GM21786 (cell line): ENCODE results near the gene CLTC.
A peak's percentile ranks its signal among the peaks of the same experiment; 100 is the strongest.

Source experiments
- ATAC-seq: cut with Tn5 transposase; IDR thresholded peaks from one replicate; pipeline ENCODE4 v1.9.1; 2021; ENCODE audit not compliant: unreplicated experiment

CLTC gene

DNA sequence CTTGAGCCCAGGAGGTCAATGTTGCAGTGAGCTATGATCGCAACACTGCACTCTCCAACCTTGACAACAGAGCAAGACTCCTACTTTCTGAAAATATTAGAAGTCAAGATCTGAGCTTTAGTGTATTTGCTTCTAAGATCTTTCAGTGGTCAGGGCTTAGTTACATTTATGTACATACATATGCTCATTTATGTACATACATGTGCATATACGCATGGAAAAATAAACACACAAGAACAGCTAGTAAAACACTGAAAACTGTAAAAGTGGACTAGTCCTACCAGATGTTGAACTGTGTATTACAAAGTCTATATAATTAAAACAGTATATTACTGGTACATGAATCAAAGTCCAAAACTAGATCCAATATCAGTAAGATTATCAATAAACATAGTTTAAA is 59.2 kb downstream of the CLTC start:
- no peak for ATAC-seq

DNA sequence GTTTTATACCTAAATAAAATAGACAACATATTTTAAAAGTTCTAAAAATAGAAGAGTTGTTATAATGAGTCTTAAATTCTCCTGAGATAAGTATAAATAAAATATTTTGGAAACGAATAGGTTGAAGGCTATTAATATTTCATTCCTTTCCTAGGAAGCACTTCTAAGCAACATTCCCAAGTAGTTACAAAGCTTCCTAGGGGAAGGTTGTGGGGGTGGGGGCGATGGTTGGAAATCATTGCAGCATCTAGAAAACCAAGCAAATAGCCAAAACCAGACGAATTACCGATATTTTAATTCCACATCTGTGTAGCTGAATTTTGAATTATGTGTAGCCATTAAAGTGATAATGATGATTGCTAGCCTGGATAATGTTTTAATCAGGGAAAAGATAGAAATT is 60.6 kb downstream of the CLTC start:
- no peak for ATAC-seq

DNA sequence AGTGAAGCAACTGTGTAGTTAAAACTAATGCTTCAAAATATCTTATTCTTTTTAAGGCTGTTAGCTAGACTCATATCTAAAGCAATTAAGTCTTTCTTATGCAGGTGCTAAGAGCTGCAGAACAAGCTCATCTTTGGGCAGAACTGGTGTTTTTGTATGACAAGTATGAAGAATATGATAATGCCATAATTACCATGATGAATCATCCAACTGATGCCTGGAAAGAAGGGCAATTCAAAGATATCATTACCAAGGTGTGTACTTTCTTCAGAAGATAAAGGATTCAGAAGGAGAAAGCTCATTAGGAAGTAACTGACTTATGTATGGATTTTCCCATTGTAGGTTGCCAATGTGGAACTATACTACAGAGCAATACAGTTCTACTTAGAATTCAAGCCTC is 63.6 kb downstream of the CLTC start:
- ATAC-seq: no peak

DNA sequence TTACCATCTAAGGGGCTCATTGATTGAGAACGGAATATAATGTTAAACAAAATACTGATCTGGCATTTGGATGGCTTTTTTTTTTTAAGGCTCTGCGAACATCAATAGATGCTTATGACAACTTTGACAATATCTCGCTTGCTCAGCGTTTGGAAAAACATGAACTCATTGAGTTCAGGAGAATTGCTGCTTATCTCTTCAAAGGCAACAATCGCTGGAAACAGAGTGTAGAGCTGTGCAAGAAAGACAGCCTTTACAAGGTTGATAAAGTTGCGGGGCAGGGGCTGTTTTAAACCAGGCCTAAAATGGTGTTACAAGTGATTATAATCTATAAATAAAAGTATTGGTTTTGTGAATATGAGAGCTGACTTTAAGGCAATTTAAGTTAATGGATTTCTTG is 65.3 kb downstream of the CLTC start:
- ATAC-seq: no peak

DNA sequence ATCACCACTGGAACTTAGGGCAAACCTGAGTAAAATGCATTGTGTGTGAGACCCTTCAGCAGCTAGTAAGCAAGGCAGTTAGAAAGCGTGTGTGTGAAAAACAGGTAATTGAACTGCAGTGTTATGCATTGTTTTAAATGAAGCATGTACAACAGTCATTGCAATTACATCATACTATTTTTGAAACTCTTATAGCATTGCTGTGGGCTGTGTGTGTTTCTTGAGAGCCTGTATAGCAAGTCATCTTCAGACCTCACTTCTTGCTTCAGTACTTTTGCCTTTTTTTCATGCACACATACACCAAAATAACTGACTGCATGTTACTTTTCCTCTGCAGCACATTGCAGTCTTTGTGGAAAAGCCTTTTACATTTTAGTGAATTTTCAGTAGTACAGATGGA is 68.3 kb downstream of the CLTC start:
- ATAC-seq: no peak

DNA sequence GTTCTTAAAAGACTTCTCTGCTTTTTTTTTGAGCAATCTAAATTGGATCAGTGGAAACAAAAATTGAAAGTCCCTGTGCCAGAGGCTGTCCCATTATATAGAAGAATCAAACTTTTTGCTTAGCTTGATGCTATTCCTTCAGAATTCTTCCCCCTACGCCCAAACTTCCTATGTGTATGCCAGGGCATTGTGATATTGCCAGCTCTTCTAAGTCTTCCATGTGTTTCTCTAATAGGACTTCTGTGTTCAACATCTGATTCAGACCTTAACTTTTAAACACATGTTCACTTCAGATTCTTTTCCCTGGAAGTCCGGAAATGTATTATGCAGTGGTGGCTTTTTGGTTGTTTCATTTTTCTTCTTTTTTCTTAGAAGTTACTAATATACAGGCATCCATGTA is 68.8 kb downstream of the CLTC start:
- no peak for ATAC-seq

DNA sequence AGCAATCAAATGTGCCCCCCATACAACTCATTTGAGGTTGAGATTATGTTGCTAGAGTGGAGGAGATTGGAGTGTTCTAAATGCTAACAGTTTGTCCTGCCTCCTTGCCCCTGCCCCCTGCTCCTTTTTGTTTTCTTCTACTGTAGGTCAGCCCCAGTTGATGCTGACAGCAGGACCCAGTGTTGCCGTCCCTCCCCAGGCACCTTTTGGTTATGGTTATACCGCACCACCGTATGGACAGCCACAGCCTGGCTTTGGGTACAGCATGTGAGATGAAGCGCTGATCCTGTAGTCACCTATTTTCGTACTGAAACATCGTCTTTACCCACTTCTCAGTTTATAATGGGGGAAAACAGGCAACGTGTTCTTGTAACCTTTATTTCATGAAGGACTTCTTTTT is 73.9 kb downstream of the CLTC start:
- ATAC-seq: no peak

DNA sequence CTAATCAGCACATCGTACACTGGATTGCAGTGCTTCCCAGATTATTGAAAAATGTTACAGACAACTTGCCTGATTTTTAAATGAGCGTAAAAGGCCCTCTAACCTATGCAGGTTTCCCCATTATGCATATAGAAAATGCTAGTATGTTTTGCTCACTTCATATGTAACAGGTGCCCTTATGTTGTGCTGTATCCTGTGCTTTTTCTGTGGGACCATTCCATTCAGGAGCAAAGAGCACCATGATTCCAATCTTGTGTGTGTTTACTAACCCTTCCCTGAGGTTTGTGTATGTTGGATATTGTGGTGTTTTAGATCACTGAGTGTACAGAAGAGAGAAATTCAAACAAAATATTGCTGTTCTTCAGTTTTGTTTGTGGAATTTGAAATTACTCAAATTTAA is 74.6 kb downstream of the CLTC start:
- ATAC-seq: no peak

DNA sequence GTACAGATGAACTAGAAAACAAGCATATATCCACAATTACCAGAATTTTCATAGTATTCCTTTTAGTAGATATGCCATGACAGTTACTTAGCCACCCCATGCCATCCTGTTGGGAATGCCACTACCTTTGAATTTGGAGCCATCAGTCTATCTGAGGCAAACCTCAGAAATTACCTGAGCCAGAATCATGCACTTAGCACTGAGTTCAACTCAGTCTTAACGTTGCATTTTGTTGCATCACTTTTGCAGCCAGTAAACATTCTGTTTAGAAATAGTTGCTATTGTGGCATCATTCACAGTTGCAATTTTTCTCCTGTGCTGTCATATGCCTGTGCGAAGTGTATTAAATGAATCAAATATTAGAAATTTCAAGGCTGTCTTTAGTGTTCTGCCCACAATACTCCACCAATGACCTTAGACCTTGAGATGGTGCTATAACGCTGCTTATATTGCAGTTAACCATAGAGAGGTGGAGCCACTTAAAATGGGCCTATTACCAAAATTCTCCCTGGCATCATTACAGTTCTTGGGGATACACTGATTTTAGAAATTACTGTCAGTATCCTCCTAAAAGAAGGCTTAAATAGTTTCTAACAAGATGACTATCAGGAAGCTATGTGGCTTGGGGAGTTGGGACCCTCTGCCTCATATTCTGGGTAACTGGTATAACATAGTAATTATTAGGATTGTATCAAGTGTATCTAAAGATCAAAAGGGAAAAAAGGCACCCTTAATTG is 76.4 kb downstream of the CLTC start:
- ATAC-seq: no peak

DNA sequence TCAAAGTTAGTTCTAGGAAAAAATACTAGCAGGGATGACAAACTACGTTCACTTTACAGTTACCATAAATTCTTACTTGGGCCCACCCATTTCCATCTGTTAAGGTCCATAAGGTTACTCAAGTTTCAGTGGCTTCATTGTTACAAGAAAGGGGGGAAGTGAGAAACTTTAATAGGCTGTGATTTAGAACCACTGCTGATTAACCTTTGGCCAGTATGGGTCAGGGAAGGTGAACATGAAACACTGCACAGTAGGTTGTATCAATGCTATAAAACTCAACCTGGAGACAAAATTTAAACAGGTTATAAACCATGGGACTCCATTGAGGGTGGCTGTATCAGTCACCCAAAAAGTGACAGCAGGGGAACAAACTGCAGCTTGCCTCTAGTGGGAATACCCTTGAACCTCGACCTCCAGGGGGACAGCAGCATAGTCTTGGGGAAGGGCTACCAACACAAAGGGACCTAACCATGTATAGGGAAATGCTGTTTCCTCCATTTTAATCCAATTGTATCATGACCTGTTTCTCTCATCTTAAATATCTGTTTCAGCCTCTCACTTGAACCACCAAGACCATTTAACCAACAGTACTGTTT is 77.1 kb downstream of the CLTC start:
- ATAC-seq: peak; percentile 56

DNA sequence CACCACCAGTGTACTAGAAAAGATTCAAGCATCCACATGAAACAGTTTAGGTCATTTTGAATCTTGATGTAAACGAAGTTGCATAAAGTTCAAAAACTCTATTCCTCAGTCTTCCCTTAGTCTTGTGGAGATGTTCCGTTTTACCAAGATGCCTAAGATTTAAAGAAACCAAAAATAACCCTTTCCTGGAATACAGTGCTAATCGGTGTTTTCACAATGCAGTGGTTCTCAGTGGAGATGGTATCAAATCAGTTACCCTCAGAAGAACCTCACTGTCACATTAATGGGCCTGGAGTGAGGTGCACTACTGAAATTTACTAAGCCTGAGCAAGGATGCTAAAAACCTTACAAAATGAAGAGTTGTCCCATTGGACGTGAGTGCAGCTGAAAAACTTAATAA is 78.4 kb downstream of the CLTC start:
- no peak for ATAC-seq

DNA sequence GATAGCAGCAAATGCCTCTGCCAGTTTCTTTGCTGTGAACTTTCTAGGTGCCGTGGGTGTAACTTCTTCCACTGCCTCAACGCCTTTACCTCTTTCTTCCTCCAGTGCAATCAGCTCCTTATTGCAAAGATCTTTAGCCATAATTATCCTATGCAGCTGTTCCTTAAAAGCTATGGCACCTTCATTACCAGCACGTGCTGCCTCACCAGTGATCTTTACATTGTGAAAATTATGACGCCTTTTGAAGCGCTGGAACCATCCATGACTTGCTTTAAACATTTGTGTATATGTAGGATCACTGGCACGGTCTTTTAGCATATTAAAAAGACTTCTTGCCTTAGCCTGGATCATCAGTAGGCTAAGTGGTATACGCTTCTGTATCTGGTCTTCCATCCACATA is 79.5 kb downstream of the CLTC start:
- ATAC-seq: no peak

DNA sequence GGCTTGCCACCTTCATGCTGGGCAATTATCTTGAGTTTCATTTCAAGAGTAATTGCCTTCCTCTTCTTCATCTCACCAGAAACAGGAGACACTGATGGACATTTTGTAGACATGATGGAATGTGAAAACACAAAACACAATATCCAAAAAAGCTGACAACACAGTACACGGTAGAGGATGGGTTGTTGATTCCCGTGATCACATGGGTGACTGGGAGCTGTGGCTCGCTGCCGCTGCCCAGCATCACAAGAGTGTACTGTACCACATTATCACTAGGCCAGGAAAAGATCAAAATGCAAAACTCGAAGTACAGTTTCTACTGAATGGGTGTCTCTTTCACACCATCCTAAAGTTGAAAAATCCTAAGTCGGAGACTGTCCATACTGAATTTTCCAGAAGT is 80.1 kb downstream of the CLTC start:
- no peak for ATAC-seq

DNA sequence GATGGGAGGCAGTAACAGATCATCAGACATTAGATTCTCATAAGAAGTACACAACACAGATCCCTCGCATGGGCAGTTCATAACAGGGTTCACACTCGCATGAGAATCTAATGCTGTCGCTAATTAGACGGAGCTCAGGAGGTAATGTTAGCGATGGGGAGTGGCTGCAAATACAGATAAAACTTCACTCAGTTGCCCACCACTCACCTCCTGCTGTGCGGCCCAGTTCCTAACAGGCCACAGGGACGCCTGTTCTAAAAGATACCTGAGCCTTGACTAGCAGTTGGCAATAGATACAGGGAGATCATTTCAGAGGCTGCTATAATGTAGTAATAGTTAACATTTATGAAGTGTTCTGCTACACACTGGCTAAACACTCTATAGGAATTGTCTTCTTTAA is 82.6 kb downstream of the CLTC start:
- ATAC-seq: no peak

DNA sequence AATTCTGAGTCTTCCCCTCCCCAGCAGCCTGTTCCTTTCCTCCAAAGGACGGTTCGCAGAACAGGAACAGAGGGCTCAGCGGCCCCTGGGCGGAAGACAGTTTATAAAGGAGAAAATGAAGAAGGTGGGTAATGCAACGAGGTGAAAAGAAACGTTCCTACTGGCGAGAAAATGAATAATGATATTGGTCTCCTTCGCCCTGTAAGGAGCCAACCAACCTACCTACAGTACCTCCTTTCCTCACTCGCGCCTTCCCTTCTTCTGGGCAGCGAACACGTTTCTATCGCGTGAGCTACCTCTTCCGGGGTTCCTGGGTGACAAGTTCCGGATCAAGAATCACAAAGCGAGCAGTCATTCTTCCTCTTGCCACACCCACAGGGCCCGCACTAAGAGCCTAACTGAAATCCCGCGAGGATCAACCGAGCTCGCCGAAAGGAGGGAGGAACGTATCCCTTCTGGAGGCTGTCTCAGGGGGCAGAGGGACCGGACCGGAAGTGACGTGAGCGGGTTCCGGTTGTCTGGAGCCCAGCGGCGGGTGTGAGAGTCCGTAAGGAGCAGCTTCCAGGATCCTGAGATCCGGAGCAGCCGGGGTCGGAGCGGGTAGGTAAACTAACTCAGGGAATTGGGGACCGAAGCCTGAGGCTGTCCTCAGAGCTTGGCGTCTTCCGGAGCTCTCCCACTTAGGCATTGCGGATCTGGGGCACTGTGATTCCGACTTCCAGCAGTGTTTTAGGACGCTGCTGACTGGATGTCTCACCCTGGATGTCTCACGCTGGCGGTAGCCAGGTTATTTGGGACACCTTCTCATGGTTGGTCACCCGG is 87.7 kb downstream of the CLTC start, which contains the start of the genes PTRH2 and VMP1:
TSS of gene PTRH2 (minus strand) at position 282 of the 822 bp plus-strand sequence. CDS start 9,452 bp downstream, outside the sequence.
TSS of gene VMP1 (plus strand) at position 506 of the 822 bp plus-strand sequence. CDS start 23,793 bp downstream, outside the sequence.
- ATAC-seq: peak; percentile 97

DNA sequence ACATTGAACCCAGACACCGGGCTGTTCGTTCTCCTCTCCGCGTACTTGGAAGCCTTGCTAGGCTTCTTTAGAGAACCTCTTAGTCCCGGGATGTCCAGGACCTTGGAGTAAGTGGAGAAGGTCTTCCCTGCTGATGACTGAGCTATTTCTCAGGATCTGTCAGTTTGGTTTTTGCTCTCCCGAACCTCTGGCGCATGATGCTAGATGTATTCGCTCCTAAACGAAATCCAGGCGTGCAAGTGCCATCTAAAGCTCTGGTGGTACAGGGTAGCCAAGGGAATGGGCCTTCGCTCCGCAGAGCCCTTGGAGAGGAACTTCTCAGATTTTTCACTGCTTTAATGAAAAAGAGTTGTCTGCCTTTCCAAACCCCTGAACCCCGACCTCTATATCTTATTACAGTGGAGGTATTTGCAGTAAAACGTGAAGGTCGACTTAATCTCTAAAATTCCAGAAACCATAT is 88.3 kb downstream of the CLTC start:
- no peak for ATAC-seq

DNA sequence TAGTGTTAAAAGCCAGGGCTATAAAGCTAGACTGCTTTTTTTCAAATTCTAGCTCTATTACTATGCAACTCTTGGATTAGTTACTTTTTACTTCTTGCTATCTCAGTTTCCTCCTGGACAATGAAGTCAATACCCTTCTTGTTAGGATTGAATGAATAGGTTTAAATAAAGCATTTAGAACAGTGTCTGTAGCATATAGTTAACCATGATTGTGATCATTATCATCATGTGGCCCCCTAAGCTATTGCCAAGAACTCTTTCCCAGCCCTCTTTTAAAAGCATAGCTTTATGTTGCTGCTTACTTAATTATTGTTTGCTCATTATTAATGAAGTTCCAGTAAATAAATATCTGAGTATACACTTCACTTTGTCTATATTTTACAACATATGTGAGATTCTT is 92.2 kb downstream of the CLTC start:
- ATAC-seq: no peak

DNA sequence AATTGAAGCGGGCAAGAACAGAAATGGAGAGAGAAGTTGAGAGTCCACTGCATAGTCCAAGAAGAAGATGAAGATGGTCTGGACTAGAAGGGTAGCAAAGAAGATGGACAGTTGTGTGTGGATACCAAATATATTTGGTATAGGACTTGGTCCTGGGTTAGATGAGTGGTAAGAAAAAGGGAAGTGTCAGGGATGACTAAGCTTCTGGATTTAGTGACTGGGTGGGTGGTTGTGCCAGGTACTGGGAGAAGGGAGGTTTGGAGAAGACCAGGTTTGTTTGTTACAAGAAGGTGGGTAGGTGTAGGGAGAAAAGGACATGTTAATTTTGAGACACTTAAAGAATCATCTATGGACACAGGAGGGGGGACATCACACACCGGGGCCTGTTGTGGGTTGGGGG is 93.2 kb downstream of the CLTC start:
- ATAC-seq: no peak

DNA sequence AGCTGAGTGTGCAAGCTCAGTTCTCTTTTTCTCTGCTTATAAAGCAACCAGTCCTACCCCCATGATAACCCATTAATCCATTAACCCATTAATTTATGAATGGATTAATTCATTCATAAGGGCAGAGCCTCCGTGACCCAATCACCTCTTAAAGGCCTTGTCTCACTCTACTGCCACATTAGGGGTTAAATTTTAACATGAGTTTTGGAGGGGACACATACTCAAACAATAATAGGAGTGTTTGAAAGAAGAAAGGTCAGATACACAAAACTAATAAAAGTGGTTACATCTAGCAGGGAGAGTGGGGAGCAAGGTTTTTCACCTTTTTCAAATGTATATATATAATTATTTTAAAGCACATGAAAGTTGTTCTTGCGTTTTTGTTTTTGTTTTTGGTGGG is 94.6 kb downstream of the CLTC start:
- no peak for ATAC-seq

DNA sequence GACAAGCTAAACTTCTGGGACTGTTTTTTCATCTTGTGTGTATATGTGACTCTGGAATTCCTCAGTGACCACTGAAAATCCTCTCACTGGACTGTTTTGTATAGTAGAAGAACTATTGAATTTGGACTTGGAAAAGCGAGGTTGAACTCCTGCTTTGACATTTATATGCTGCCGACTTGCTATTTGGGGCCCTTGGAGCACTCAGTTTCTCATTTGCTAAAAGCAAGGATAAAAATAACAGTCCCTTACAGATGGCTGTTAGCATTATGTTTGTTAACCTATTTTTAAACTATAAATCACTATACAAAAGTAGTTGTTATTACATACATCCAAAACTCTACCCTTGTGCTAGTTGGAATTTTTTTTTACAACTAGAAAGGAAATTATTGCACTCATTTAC is 96.7 kb downstream of the CLTC start:
- ATAC-seq: no peak

DNA sequence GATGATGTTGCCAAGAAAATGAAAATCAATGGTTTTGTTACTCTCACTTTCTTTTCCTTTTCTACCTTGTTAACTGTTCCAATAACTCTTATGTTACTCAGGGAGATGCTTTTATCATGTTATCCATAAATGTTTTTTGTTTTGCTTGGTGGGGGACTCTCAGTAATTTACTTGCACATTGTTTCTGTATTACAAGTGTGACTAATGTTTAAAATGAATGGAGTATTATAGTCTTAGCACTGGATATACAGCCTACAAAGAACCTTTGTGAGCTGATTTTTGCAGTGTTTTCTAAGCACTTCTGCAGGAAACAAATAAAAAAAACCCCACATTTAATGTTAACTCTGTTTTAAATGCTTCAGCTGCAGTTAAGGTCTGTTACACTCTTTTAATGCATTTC is 99.8 kb downstream of the CLTC start:
- no peak for ATAC-seq

DNA sequence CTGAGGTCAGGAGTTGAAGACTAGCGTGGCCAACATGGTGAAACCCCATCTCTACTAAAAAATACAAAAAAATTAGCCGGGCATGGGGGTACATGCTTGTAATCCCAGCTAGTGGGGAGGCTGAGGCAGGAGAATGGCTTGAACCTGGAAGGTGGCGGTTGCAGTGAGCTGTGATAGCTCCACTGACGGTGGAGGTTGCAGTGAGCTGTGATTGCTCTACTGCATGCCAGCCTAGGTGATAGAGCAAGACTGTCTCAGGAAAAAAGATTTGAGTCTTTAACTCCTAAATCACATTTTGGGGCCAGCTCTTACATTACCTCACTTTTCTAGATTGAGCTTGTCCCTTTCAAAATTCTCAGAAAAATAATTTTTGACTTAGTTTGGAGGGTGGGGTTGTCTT is 102.9 kb downstream of the CLTC start:
- ATAC-seq: no peak
